Measurements from ENCODE around the gene RPS6KC1. TPM values are rescaled to one million over a fixed set of nuclear protein-coding genes. Genes with fewer than 3 reads are reported as not detected.

The RPS6KC1 gene
- total RNA-seq, 1 experiment from 2014 or later, result 20.5 TPM

DNA sequence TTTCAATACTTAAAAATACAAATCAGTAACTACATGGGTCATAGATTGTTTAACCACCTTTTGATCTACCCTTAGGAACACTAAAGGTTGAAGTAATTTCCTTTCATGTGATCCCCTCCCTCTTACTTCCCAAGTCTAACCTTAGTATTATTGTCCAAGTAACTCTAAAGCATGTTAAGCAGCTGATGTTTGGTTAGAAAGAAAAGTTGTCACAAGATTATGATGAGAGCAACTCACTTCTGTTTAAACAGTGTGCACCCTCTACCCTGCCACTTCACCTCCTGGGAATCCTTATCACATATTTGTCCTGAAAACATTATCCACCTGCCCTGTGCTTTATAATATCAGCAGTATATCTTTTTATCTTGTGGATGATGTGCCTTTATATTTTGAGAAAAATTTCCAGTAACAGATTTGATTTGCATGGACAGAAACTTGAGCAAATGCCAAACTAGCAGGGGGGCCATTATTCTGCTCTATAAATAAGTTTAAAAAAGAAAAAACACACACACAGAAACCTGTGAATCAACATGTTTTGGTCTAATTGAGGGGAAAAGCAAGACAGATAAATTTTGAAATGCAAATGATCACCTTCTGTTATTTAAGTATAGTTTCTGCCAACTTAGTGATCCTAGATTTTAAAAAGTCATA is 194.3 kb downstream of the RPS6KC1 start:
- ChIA-PET POLR2A (no interaction called here), CTCF (no interaction called here)
- H3K27me3 ChIP-seq (ENCODE audit: control insufficient read depth, insufficient read depth, low read length), result no peaks in the 10 kb centered on the region
- intact Hi-C loops (cut with micrococcal nuclease; ENCODE audit: unreplicated experiment) (no loop called here), in situ Hi-C loops (cut with HindIII; ENCODE audit: low pct_unique_long_range_greater_than_20kb, low sequenced_read_pairs) (no loop called here)
- no peak for DNase-seq (ENCODE audit: low read depth, low spot score)
- TF ChIP-seq, protein P1, sequence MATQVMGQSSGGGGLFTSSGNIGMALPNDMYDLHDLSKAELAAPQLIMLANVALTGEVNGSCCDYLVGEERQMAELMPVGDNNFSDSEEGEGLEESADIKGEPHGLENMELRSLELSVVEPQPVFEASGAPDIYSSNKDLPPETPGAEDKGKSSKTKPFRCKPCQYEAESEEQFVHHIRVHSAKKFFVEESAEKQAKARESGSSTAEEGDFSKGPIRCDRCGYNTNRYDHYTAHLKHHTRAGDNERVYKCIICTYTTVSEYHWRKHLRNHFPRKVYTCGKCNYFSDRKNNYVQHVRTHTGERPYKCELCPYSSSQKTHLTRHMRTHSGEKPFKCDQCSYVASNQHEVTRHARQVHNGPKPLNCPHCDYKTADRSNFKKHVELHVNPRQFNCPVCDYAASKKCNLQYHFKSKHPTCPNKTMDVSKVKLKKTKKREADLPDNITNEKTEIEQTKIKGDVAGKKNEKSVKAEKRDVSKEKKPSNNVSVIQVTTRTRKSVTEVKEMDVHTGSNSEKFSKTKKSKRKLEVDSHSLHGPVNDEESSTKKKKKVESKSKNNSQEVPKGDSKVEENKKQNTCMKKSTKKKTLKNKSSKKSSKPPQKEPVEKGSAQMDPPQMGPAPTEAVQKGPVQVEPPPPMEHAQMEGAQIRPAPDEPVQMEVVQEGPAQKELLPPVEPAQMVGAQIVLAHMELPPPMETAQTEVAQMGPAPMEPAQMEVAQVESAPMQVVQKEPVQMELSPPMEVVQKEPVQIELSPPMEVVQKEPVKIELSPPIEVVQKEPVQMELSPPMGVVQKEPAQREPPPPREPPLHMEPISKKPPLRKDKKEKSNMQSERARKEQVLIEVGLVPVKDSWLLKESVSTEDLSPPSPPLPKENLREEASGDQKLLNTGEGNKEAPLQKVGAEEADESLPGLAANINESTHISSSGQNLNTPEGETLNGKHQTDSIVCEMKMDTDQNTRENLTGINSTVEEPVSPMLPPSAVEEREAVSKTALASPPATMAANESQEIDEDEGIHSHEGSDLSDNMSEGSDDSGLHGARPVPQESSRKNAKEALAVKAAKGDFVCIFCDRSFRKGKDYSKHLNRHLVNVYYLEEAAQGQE (IDR thresholded peaks at IDR 0.05; ENCODE audit: insufficient read depth in 1 of 2, low read depth in 2 of 2, low read length in 1 of 2), result no peak
- TF ChIP-seq SIN3A (IDR thresholded peaks at IDR 0.05; ENCODE audit: borderline replicate concordance, insufficient read depth, low read depth, low read length), result no peak
- TF ChIP-seq TCF7L2 (IDR thresholded peaks at IDR 0.05; ENCODE audit: low read depth, low read length), result no peak
- no peak for TF ChIP-seq POLR2AphosphoS5 (IDR thresholded peaks at IDR 0.05; ENCODE audit: low read depth, low read length)
- TF ChIP-seq, protein P2, sequence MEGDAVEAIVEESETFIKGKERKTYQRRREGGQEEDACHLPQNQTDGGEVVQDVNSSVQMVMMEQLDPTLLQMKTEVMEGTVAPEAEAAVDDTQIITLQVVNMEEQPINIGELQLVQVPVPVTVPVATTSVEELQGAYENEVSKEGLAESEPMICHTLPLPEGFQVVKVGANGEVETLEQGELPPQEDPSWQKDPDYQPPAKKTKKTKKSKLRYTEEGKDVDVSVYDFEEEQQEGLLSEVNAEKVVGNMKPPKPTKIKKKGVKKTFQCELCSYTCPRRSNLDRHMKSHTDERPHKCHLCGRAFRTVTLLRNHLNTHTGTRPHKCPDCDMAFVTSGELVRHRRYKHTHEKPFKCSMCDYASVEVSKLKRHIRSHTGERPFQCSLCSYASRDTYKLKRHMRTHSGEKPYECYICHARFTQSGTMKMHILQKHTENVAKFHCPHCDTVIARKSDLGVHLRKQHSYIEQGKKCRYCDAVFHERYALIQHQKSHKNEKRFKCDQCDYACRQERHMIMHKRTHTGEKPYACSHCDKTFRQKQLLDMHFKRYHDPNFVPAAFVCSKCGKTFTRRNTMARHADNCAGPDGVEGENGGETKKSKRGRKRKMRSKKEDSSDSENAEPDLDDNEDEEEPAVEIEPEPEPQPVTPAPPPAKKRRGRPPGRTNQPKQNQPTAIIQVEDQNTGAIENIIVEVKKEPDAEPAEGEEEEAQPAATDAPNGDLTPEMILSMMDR (IDR thresholded peaks at IDR 0.05), result no peak
- BruUV-seq (replicated peaks), result no TSS peak
- no peak overlapping the region for H3K4me3 ChIP-seq (ENCODE audit: low read depth in 2 of 2, low read length in 2 of 2)
- no peak for ATAC-seq
- no peaks in the 10 kb centered on the region for H3K9me3 ChIP-seq (ENCODE audit: control insufficient read depth, insufficient read depth, low read depth, low read length)
- no peaks in the 10 kb centered on the region for H3K36me3 ChIP-seq (ENCODE audit: control insufficient read depth, insufficient read depth, low read length)
- H3K4me1 ChIP-seq (ENCODE audit: control insufficient read depth, insufficient read depth, low read length), result no peaks in the 10 kb centered on the region
- H3K27ac ChIP-seq (ENCODE audit: low read length), result no peak overlapping the region

DNA sequence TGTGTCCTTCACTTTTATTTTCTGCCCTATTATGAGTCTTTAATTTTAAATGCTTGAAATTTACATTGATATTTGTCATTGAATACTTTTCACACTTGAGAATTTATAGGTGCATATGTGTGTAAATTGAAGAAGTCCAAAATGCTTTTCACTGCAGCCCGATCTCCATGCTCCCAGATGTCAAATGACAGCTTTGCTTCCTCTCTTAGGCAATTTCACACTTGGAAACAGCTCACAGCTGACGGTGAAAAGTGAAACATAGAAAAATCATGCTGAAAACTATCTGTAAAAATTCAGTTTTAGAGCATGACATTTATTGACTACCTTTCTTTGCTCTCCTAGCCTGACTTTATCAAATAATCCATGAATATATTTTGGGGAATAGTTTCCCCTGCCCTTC is 196.0 kb downstream of the RPS6KC1 start:
- no peak for DNase-seq (ENCODE audit: low read depth, low spot score)
- H3K27ac ChIP-seq (ENCODE audit: low read length), result no peak overlapping the region
- no peaks in the 10 kb centered on the region for H3K27me3 ChIP-seq (ENCODE audit: control insufficient read depth, insufficient read depth, low read length)
- no TSS peak for BruUV-seq (replicated peaks)
- CTCF ChIA-PET, result no interaction called here
- H3K4me1 ChIP-seq (ENCODE audit: control insufficient read depth, insufficient read depth, low read length), result no peaks in the 10 kb centered on the region
- in situ Hi-C loops (cut with HindIII; ENCODE audit: low pct_unique_long_range_greater_than_20kb, low sequenced_read_pairs) (no loop called here), intact Hi-C loops (cut with micrococcal nuclease; ENCODE audit: unreplicated experiment) (loop anchor here (2.0 kb wide), 1 partner anchor 876 kb away; no protein-coding TSS in a partner anchor)
- POLR2A ChIA-PET, result no interaction called here
- no peaks in the 10 kb centered on the region for H3K9me3 ChIP-seq (ENCODE audit: control insufficient read depth, insufficient read depth, low read depth, low read length)
- no peak overlapping the region for H3K4me3 ChIP-seq (ENCODE audit: low read depth in 2 of 2, low read length in 2 of 2)
- TF ChIP-seq SIN3A (IDR thresholded peaks at IDR 0.05; ENCODE audit: borderline replicate concordance, insufficient read depth, low read depth, low read length), result no peak
- no peak for TF ChIP-seq POLR2AphosphoS5 (IDR thresholded peaks at IDR 0.05; ENCODE audit: low read depth, low read length)
- TF ChIP-seq, protein P1 (IDR thresholded peaks at IDR 0.05; ENCODE audit: insufficient read depth in 1 of 2, low read depth in 2 of 2, low read length in 1 of 2), result no peak
- H3K36me3 ChIP-seq (ENCODE audit: control insufficient read depth, insufficient read depth, low read length), result no peaks in the 10 kb centered on the region
- no peak for ATAC-seq

All from Panc1 (cell line).